ENCODE data around the gene LRFN2.

The LRFN2 gene

GRCh38 chr6:40369891-40370290 lies 217.3 kb downstream of the LRFN2 start:
- no peaks in the 10 kb centered on the region for H3K36me3 ChIP-seq (ENCODE audit: control insufficient read depth, low read length)
- no peaks in the 10 kb centered on the region for H3K4me1 ChIP-seq (ENCODE audit: control insufficient read depth, low read length)
- no peak overlapping the region for H3K4me2 ChIP-seq (ENCODE audit: low read length)
- TF ChIP-seq EZH2phosphoT487 (IDR thresholded peaks at IDR 0.05; ENCODE audit: borderline replicate concordance, low read length) = no peak
- no peaks in the 10 kb centered on the region for H3F3A ChIP-seq (ENCODE audit: control insufficient read depth, insufficient read depth)
- no peak overlapping the region for H3K4me3 ChIP-seq (ENCODE audit: low read length)
- no peaks in the 10 kb centered on the region; the same call in 1 of the 2 replicates for H3K9me2 ChIP-seq (replicated peaks; ENCODE audit: control insufficient read depth, low read length)
- no peak overlapping the region for H3K27ac ChIP-seq (ENCODE audit: low read depth, low read length)
- no peaks in the 10 kb centered on the region for H4K20me1 ChIP-seq (ENCODE audit: control insufficient read depth, insufficient read depth, low read depth, low read length)
- no peaks in the 10 kb centered on the region for H3K9me3 ChIP-seq (ENCODE audit: control insufficient read depth, insufficient read depth, low read length)
- H3K79me2 ChIP-seq (ENCODE audit: control insufficient read depth, low read length) = no peaks in the 10 kb centered on the region
- no peaks in the 10 kb centered on the region for H3K27me3 ChIP-seq (ENCODE audit: control insufficient read depth, low read length)

DNA sequence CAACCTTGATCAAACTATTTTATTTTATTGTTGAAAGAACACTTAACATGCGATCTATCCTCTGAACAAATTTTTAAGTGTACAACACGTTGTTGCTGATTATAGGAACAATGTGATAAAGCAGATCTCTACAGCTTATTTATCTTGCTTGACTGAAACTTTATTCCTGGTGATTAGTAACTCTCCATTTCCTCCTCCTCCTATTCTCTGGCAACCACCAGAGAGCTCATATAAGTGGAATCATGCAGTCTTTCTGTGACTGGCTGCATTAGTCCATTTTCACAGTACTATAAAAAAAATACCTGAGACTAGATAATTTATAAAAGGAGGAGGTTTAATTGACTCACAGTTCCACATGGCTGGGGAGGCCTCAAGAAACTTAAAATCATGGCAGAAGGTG lies 218.1 kb downstream of the LRFN2 start:
- TF ChIP-seq, protein P1, sequence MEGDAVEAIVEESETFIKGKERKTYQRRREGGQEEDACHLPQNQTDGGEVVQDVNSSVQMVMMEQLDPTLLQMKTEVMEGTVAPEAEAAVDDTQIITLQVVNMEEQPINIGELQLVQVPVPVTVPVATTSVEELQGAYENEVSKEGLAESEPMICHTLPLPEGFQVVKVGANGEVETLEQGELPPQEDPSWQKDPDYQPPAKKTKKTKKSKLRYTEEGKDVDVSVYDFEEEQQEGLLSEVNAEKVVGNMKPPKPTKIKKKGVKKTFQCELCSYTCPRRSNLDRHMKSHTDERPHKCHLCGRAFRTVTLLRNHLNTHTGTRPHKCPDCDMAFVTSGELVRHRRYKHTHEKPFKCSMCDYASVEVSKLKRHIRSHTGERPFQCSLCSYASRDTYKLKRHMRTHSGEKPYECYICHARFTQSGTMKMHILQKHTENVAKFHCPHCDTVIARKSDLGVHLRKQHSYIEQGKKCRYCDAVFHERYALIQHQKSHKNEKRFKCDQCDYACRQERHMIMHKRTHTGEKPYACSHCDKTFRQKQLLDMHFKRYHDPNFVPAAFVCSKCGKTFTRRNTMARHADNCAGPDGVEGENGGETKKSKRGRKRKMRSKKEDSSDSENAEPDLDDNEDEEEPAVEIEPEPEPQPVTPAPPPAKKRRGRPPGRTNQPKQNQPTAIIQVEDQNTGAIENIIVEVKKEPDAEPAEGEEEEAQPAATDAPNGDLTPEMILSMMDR (IDR thresholded peaks at IDR 0.05; ENCODE audit: low read depth, low read length, poor library complexity, severe bottlenecking) = no peak
- no peak for TF ChIP-seq EZH2phosphoT487 (IDR thresholded peaks at IDR 0.05; ENCODE audit: borderline replicate concordance, low read length)
- no peaks in the 10 kb centered on the region for H3K9me3 ChIP-seq (ENCODE audit: control insufficient read depth, insufficient read depth, low read length)
- H4K20me1 ChIP-seq (ENCODE audit: control insufficient read depth, insufficient read depth, low read depth, low read length) = no peaks in the 10 kb centered on the region
- no peak overlapping the region for H3K4me3 ChIP-seq (ENCODE audit: low read length)
- no peaks in the 10 kb centered on the region for H3K9me2 ChIP-seq (replicated peaks; ENCODE audit: control insufficient read depth, low read length)
- H3K4me1 ChIP-seq (ENCODE audit: control insufficient read depth, low read length) = no peaks in the 10 kb centered on the region
- no peak overlapping the region for H3K4me2 ChIP-seq (ENCODE audit: low read length)
- H3F3A ChIP-seq (ENCODE audit: control insufficient read depth, insufficient read depth) = no peaks in the 10 kb centered on the region
- no peaks in the 10 kb centered on the region for H3K36me3 ChIP-seq (ENCODE audit: control insufficient read depth, low read length)
- H3K27me3 ChIP-seq (ENCODE audit: control insufficient read depth, low read length) = 0 out of 2 replicates have a peak, but pooled peaks cover under 1% of the 10 kb centered on the region
- H3K27ac ChIP-seq (ENCODE audit: low read depth, low read length) = no peak overlapping the region
- no peaks in the 10 kb centered on the region for H3K79me2 ChIP-seq (ENCODE audit: control insufficient read depth, low read length)

GRCh38 chr6:40362859-40363258 lies 224.3 kb downstream of the LRFN2 start:
- Histone ChIP-seq H3K9me3 (ENCODE audit: control insufficient read depth, insufficient read depth, low read length) (no peaks in the 10 kb centered on the region), H3F3A (ENCODE audit: control insufficient read depth, insufficient read depth) (no peaks in the 10 kb centered on the region), H3K4me3 (ENCODE audit: low read length) (no peak overlapping the region), H3K4me2 (ENCODE audit: low read length) (no peak overlapping the region), H3K36me3 (ENCODE audit: control insufficient read depth, low read length) (no peaks in the 10 kb centered on the region), H4K20me1 (ENCODE audit: control insufficient read depth, insufficient read depth, low read depth, low read length) (no peaks in the 10 kb centered on the region), H3K27ac (ENCODE audit: low read depth, low read length) (no peak overlapping the region), H3K27me3 (ENCODE audit: control insufficient read depth, low read length) (peaks cover 9% of the 10 kb centered on the region; the same call in 1 of the 2 replicates), H3K4me1 (ENCODE audit: control insufficient read depth, low read length) (no peaks in the 10 kb centered on the region), H3K9me2 (replicated peaks; ENCODE audit: control insufficient read depth, low read length) (no peaks in the 10 kb centered on the region), H3K79me2 (ENCODE audit: control insufficient read depth, low read length) (no peaks in the 10 kb centered on the region)
- TF ChIP-seq EZH2phosphoT487 (IDR thresholded peaks at IDR 0.05; ENCODE audit: borderline replicate concordance, low read length) = no peak
- TF ChIP-seq, protein P1 (IDR thresholded peaks at IDR 0.05; ENCODE audit: low read depth, low read length, poor library complexity, severe bottlenecking) = no peak

- TF ChIP-seq, protein P1 (IDR thresholded peaks at IDR 0.05; ENCODE audit: low read depth, low read length, poor library complexity, severe bottlenecking) = no peak
- H3K4me1 ChIP-seq (ENCODE audit: control insufficient read depth, low read length) = no peaks in the 10 kb centered on the region
Measured at GRCh38 chr6:40359808-40360207, 227.4 kb downstream of the LRFN2 start.

More at GRCh38 chr6:40359808-40360207, 227.4 kb downstream of the LRFN2 start:
- Histone ChIP-seq H3K4me2 (ENCODE audit: low read length) (no peak overlapping the region), H3K9me2 (replicated peaks; ENCODE audit: control insufficient read depth, low read length) (no peaks in the 10 kb centered on the region), H4K20me1 (ENCODE audit: control insufficient read depth, insufficient read depth, low read depth, low read length) (no peaks in the 10 kb centered on the region), H3K27me3 (ENCODE audit: control insufficient read depth, low read length) (peaks cover 9% of the 10 kb centered on the region; the same call in 1 of the 2 replicates), H3K36me3 (ENCODE audit: control insufficient read depth, low read length) (no peaks in the 10 kb centered on the region), H3K79me2 (ENCODE audit: control insufficient read depth, low read length) (no peaks in the 10 kb centered on the region), H3K9me3 (ENCODE audit: control insufficient read depth, insufficient read depth, low read length) (no peaks in the 10 kb centered on the region), H3K27ac (ENCODE audit: low read depth, low read length) (no peak overlapping the region), H3F3A (ENCODE audit: control insufficient read depth, insufficient read depth) (no peaks in the 10 kb centered on the region), H3K4me3 (ENCODE audit: low read length) (no peak overlapping the region)
